HG02970 (cell line): ENCODE measurements around the gene ANP32A.
"Not testable (repeated sequence)": the region's sequence is repeated elsewhere in the genome, so short reads cannot be mapped to it uniquely, and the experiment has no call there.

Source experiments
- ATAC-seq: cut with Tn5 transposase; IDR thresholded peaks from one replicate; pipeline ENCODE4 v1.9.1; 2021; ENCODE audit warnings: mild to moderate bottlenecking, moderate library complexity, moderate number of reproducible peaks; ENCODE audit not compliant: unreplicated experiment, low FRiP score

ANP32A gene

GRCh38 chr15:68763063-68763462, 57.6 kb downstream of the ANP32A start:
- no peak for ATAC-seq

DNA sequence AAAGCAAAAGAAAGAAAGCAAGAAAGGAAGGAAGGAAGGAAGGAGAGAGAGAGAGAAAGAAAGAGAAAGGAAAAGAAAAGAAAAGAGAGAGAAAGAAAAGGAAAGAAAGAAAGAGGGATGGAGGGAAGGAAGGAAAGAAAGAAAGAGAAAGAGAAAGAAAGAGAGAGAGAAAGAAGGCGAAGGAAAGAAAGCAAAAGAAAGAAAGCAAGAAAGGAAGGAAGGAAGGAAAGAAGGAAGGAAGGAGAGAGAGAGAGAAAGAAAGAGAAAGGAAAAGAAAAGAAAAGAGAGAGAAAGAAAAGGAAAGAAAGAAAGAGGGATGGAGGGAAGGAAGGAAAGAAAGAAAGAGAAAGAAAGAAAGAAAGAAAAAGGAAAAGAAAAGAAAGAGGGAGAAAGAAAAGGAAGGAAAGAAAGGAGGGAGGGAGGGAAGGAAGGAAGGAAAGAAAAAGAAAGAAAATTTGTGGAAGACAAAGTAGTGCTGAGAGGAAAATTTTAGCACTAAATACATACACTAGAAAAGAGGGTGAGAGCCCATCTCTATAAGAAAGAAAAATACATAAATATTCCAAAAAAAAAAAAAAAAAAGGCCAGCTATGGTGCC, 60.6 kb downstream of the ANP32A start:
- ATAC-seq: not testable (repeated sequence)

GRCh38 chr15:68755731-68756130, 65.0 kb downstream of the ANP32A start:
- ATAC-seq: no peak

GRCh38 chr15:68751622-68752021, 69.1 kb downstream of the ANP32A start:
- ATAC-seq: no peak

DNA sequence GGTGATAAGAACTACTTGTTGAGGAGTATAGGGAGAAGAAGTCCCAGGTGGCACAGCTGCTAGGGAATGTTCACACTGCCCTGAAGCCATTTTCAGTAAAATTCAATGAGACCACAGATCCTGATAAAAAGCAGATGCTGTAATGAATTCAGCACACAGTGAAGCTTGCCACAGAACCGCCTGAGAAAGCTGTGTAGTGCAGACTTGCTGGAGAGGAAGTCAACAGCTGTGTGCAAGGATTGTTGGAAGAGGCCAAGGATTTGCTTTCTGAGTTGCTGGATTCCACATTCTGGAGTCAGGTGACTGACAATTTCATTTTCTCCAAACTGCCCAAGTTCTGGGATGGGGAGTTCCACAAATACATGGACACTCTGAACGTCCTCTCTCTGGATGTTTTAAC, 70.9 kb downstream of the ANP32A start:
- ATAC-seq: no peak

DNA sequence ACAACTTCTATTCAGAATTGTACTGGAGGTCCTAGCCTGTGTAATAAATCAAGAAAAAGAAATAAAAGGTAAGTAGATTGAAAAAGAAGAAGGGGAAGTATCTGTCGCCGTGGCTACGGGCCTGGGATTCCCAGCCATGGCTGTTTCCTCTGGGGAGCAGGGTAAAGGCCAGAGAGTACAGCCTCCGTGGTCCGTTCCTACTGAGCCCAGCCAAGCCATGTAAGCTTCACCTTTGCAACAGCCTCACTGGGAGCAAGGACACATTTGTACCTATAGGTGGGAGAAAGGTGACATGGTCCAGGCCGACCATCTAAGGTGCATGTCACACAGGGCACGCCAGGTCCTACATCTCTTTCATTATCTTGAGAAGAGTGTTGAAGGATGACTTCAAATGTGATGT, 71.3 kb downstream of the ANP32A start:
- no peak for ATAC-seq

GRCh38 chr15:68743256-68743655, 77.4 kb downstream of the ANP32A start:
- ATAC-seq: no peak

DNA sequence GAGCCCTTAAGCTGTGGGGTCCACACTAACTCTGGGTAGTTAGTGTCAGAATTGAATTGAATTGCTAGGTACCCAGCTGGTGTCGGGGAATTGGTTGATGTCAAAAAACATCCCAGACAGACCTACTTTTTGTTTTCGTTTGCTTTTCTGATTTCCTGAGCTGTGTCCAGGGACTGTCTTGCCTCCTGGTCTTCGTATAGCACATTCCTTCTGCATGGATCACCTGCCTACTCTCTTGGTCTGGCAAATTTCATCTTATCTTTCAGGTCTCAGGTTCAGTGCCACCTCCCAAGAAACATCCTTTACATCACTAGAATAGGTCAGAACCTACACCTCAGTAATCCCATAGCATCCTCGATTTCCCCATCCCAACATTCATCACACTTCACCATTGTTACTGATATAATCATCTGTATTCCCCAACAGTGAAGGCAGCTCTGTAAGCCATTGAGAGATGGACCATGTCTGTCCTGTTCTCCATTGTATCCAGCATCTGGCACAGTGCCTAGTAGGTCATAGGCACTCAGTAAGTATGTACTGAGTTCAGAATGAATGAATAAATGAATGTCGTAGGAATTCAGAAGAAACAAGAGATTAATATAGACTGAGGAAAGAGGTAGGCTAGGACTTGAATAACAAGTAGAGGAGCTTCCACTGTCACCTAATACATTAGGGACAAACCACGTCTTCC, 81.2 kb downstream of the ANP32A start:
- no peak for ATAC-seq

DNA sequence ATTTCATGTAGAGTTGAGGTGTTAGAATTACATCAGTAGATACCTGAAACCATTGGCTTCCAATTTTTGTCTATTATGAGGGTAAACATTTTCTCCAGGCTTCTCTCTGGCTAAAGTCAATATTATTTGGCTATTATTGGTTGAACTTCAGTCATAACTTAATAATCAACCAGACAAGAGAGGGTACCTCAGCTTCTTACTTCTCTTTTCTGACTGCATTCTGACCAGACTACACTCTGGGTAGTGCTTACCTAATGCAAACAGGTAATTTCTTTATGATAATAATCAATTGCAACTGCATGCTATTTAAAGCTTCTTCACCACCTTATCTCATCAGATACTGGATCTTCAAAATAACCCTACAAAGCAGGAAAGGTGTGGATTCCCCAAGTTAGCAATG, 85.1 kb downstream of the ANP32A start:
- ATAC-seq: no peak

DNA sequence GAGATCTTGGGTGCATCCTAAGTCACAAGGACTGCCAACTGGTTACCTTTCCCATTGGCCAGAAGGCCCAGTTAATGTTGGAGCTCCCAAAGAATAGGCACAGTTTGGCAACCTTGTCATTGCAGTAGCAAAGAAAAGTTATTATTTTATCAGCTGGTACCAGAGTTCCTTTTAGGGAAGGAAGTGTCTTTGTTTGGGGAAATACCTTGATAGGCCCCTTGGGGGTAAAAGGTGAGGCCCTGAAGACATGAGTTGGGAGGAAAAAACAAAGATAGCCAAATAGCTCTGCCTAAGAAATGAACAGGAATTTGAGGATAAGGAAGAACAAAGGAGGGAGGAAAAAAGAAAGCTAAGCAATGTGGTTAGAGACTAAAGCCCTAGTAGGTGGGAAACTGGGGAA, 85.8 kb downstream of the ANP32A start:
- ATAC-seq: no peak

DNA sequence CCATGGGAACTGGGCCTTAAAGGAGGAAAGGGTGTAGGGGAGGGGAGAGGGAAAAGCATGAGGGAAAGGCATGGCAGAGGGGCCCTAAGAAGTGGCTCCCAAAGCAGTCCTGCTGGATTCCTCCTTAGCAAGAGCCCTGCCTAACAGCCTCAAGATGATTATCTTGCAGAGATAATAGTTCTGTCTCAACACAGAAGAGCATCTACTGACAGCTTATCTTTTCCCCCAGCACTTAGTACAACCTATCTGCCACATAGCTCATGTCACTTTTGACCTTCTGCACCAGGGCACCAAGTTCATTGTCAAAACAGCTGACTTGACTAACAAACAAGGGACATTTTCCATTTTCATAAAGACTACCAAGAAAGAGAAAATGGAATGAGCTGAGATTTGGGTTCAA, 86.3 kb downstream of the ANP32A start:
- ATAC-seq: no peak

DNA sequence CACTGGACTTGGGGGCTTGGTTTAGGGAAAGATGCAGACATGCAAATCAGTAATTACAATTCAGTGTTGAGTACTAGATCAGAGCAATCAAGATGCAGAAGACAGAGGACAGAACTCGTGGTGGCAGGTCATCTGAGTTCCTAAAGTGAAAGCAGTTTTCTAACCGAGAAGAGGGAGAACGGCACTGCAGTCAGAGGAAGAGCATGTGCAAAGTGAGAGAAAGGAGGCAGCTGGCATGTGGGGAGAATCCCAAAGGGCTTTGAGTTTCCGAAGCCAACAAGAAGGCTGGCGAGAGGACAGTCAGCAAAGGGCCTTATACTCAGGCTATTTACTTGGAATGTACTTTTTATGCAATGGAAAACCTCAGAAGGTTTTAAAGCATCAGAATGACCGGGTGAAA, 87.0 kb downstream of the ANP32A start:
- ATAC-seq: no peak

DNA sequence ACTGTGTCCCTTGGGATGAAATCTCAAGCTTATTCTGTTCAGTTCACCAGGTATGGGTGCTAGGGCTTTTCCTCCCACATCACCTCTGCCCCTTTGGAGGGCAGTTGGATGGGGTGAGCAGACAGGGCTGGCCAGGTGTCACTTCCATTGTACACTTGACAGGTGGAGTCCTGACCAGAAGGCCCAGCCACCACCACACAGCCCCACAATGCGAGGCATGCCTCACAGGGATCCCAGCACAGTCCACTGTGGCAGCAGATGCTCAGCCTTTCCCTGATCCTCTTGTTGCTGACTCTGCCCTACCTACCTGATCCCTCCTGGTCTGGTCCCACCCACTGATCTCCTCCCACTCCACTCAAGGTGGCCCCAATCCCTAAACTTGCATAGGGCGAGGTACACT, 88.2 kb downstream of the ANP32A start:
- ATAC-seq: no peak

DNA sequence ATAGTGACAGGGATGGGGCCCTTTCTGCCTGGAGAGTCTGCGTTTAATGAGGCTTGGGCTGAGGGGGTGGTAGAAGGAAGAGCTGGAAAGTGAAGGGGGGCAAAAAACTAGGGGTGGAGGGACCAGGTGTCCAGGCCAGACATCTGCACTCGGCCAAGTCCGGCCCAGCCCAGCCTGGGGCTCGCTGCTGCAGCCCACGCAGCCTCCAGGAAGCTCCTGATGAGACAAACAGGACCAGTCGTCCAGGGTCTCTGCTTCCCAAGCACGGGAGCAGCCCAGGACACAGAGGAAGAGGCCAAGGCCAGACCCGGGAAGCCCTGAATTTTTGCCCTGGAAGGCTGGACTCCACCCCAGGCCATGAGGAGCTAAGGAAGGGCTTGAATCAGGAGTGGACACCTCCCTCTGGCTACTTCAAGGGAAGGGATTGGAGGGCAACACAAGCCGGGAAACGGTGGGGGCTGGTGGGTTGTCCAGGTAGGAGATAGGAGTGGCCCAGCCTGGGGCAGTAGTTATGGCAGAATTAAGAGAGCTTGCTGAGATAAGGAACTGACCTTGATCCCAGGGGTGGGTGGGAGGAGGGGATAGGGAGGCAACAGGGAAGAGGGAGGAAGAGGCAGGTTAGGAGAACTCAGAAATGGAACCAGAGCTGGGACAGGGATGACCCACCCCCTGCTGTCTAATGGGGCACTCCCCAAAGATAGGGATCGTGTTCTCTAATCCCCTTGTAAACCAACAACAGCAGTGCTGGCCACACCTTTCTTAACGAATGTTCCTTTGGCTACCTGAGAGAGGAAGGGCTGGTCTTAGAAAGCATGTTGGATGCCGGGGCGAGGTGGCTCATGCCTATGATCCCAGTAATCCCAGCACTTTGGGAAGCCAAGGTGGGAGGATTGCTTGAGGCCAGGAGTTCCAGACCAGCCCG, 89.5 kb downstream of the ANP32A start:
- no peak for ATAC-seq

- ATAC-seq: no peak
Observed at GRCh38 chr15:68730471-68730919, 90.2 kb downstream of the ANP32A start.

GRCh38 chr15:68729789-68730411, 90.8 kb downstream of the ANP32A start:
- no peak for ATAC-seq
